ENCODE measurements around the gene GOLT1B.
A peak's percentile ranks its signal among the peaks of the same experiment; 100 is the strongest.

The GOLT1B gene

GRCh38 chr12:21546716-21547115 lies 45.1 kb downstream of the GOLT1B start:
- no peaks in the 10 kb centered on the region for H3K27me3 ChIP-seq
- no peaks in the 10 kb centered on the region for H4K20me1 ChIP-seq
- peaks cover 0 to 8% (median 2%) of the 10 kb centered on the region in 10 experiments; a peak in 16 of 20 replicates for H3K4me1 ChIP-seq
- H3K36me3 ChIP-seq: no peaks in the 10 kb centered on the region
- no peaks in the 10 kb centered on the region for H3K9me3 ChIP-seq (replicated peaks in 1 of 11)
- no peak overlapping the region for H3K9ac ChIP-seq
- no peak overlapping the region for H3K4me3 ChIP-seq
- TF ChIP-seq Cebpa-rat (IDR thresholded peaks at IDR 0.05): no peak
- H3K27ac ChIP-seq: no peak overlapping the region
- H3K4me2 ChIP-seq: no peak overlapping the region

- H3K27ac ChIP-seq: no peak overlapping the region
- H3K4me3 ChIP-seq: no peak overlapping the region
- no peaks in the 10 kb centered on the region for H3K36me3 ChIP-seq
- no peaks in the 10 kb centered on the region for H3K27me3 ChIP-seq
- no peaks in the 10 kb centered on the region for H4K20me1 ChIP-seq
- no peak for TF ChIP-seq Cebpa-rat (IDR thresholded peaks at IDR 0.05)
- no peak overlapping the region for H3K4me2 ChIP-seq
- H3K9ac ChIP-seq: no peak overlapping the region
- no peaks in the 10 kb centered on the region for H3K9me3 ChIP-seq (replicated peaks in 1 of 11)
- H3K4me1 ChIP-seq: peaks cover 0 to 15% (median 9%) of the 10 kb centered on the region in 10 experiments; a peak in 16 of 20 replicates
Measured at GRCh38 chr12:21547437-21547836, 45.8 kb downstream of the GOLT1B start.

- peak overlapping the region in 7 of 11 experiments; percentile 21 to 53 (median 30); a peak in 9 of 22 replicates for H3K27ac ChIP-seq
- peaks cover 6 to 14% (median 8%) of the 10 kb centered on the region in 11 experiments; a peak in 15 of 22 replicates for H3K9me3 ChIP-seq (replicated peaks in 1 of 11)
- no peak for TF ChIP-seq Cebpa-rat (IDR thresholded peaks at IDR 0.05)
- no peaks in the 10 kb centered on the region for H3K36me3 ChIP-seq
- H3K4me1 ChIP-seq: peaks cover 0 to 14% (median 10%) of the 10 kb centered on the region in 10 experiments; a peak in 16 of 20 replicates
- H3K4me2 ChIP-seq: peak overlapping the region in 9 of 11 experiments; percentile 5 to 70 (median 47); a peak in 18 of 22 replicates
- no peaks in the 10 kb centered on the region for H4K20me1 ChIP-seq
- no peak overlapping the region for H3K4me3 ChIP-seq
- H3K27me3 ChIP-seq: no peaks in the 10 kb centered on the region
- H3K9ac ChIP-seq: peak overlapping the region in 1 of 11 experiments; percentile 26; a peak in 2 of 22 replicates
Measured at GRCh38 chr12:21551841-21552465, 50.4 kb downstream of the GOLT1B start.

- Histone ChIP-seq H3K4me1 (peaks cover 0 to 14% (median 10%) of the 10 kb centered on the region in 10 experiments; a peak in 16 of 20 replicates), H3K36me3 (no peaks in the 10 kb centered on the region), H3K4me2 (peak overlapping the region in 1 of 11 experiments; percentile 59; a peak in 1 of 22 replicates), H3K9me3 (replicated peaks in 1 of 11) (peaks cover 6 to 14% (median 8%) of the 10 kb centered on the region in 11 experiments; a peak in 15 of 22 replicates), H3K27me3 (no peaks in the 10 kb centered on the region), H4K20me1 (no peaks in the 10 kb centered on the region), H3K4me3 (no peak overlapping the region), H3K27ac (no peak overlapping the region), H3K9ac (no peak overlapping the region)
- no peak for TF ChIP-seq Cebpa-rat (IDR thresholded peaks at IDR 0.05)
Measured at GRCh38 chr12:21552635-21553328, 51.2 kb downstream of the GOLT1B start.

GRCh38 chr12:21553329-21553675 lies 51.7 kb downstream of the GOLT1B start:
- Histone ChIP-seq H4K20me1 (no peaks in the 10 kb centered on the region), H3K27ac (no peak overlapping the region), H3K36me3 (no peaks in the 10 kb centered on the region), H3K4me2 (no peak overlapping the region), H3K4me3 (no peak overlapping the region), H3K27me3 (no peaks in the 10 kb centered on the region), H3K4me1 (peaks cover 0 to 14% (median 10%) of the 10 kb centered on the region in 10 experiments; a peak in 16 of 20 replicates), H3K9ac (no peak overlapping the region), H3K9me3 (replicated peaks in 1 of 11) (peaks cover 6 to 14% (median 8%) of the 10 kb centered on the region in 11 experiments; a peak in 15 of 22 replicates)
- TF ChIP-seq Cebpa-rat (IDR thresholded peaks at IDR 0.05): no peak

- no peaks in the 10 kb centered on the region for H3K36me3 ChIP-seq
- peaks cover 6 to 14% (median 8%) of the 10 kb centered on the region in 11 experiments; a peak in 15 of 22 replicates for H3K9me3 ChIP-seq (replicated peaks in 1 of 11)
- H3K27me3 ChIP-seq: no peaks in the 10 kb centered on the region
- no peaks in the 10 kb centered on the region for H4K20me1 ChIP-seq
- no peaks in the 10 kb centered on the region for H3K4me1 ChIP-seq
- no peak overlapping the region for H3K4me3 ChIP-seq
- no peak overlapping the region for H3K27ac ChIP-seq
- no peak for TF ChIP-seq Cebpa-rat (IDR thresholded peaks at IDR 0.05)
- no peak overlapping the region for H3K9ac ChIP-seq
- H3K4me2 ChIP-seq: no peak overlapping the region
Measured at GRCh38 chr12:21558100-21558679, 56.6 kb downstream of the GOLT1B start.

DNA sequence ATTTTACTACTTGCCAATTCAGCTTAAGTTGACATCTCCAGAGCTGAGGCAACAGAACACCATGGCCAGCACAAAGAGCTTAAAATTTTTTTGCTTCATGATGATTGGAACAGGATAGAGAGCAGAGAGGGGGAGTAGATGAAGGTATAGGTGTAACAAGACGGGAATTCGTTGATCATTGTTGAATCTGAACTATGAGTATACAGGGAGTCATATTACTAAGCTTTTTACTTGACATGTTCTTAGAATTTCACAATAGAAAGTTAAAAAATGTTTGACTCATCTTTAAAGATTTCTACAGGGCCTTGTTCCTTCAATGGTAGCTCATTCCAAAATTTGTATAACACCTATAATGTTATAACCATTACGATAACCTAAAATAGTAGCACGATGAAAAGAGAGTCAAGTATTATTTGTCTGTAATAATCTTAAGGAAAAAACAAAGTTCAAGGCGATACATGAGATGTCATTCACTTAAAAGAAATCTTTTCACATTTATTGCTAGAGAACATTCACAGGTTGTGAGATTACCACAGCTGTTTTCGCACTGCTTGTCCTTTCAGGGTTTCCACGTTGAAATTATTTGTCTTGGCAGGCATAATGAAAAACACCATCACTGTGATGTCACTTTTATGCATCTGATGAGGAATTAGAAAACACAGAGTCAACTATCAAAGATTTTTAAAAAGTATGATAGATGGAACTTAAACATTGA lies 58.4 kb downstream of the GOLT1B start:
- Histone ChIP-seq H3K27me3 (no peaks in the 10 kb centered on the region), H3K36me3 (no peaks in the 10 kb centered on the region), H3K27ac (no peak overlapping the region), H3K4me2 (no peak overlapping the region), H4K20me1 (no peaks in the 10 kb centered on the region), H3K9me3 (replicated peaks in 1 of 11) (peaks cover 0 to under 1% (median 0%) of the 10 kb centered on the region in 11 experiments; a peak in 1 of 22 replicates), H3K4me1 (no peaks in the 10 kb centered on the region), H3K9ac (no peak overlapping the region), H3K4me3 (no peak overlapping the region)
- no peak for TF ChIP-seq Cebpa-rat (IDR thresholded peaks at IDR 0.05)

- H4K20me1 ChIP-seq: no peaks in the 10 kb centered on the region
- no peak overlapping the region for H3K9ac ChIP-seq
- no peaks in the 10 kb centered on the region for H3K4me1 ChIP-seq
- no peaks in the 10 kb centered on the region for H3K36me3 ChIP-seq
- no peaks in the 10 kb centered on the region for H3K27me3 ChIP-seq
- no peak overlapping the region for H3K4me3 ChIP-seq
- TF ChIP-seq Cebpa-rat (IDR thresholded peaks at IDR 0.05): no peak
- no peak overlapping the region for H3K27ac ChIP-seq
- H3K9me3 ChIP-seq (replicated peaks in 1 of 11): no peaks in the 10 kb centered on the region
- no peak overlapping the region for H3K4me2 ChIP-seq
Measured at GRCh38 chr12:21561158-21561557, 59.6 kb downstream of the GOLT1B start.

DNA sequence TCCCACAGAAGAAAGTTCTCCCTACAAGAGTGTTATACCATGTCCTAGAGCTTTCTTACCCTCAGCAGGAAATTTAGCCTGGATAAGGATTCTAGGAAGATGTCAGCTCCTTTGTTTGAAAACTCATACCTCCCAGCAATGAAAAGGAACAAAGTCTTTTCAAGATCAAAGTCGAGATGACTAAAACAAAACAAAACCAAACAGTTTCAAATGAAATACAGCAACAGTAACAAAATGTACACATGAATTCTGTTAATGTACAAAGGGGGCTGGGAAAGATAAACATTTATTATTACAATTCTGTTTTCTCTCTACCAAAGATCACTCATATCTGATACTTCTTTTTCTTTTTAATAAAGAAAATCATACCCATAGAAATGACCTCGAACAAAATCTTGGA lies 61.3 kb downstream of the GOLT1B start:
- Histone ChIP-seq H4K20me1 (no peaks in the 10 kb centered on the region), H3K27me3 (no peaks in the 10 kb centered on the region), H3K4me1 (no peaks in the 10 kb centered on the region), H3K36me3 (no peaks in the 10 kb centered on the region), H3K4me2 (no peak overlapping the region), H3K27ac (no peak overlapping the region), H3K9me3 (replicated peaks in 1 of 11) (no peaks in the 10 kb centered on the region), H3K9ac (no peak overlapping the region), H3K4me3 (no peak overlapping the region)
- TF ChIP-seq Cebpa-rat (IDR thresholded peaks at IDR 0.05): no peak
